ENCODE data around the gene TBX1.

DNA sequence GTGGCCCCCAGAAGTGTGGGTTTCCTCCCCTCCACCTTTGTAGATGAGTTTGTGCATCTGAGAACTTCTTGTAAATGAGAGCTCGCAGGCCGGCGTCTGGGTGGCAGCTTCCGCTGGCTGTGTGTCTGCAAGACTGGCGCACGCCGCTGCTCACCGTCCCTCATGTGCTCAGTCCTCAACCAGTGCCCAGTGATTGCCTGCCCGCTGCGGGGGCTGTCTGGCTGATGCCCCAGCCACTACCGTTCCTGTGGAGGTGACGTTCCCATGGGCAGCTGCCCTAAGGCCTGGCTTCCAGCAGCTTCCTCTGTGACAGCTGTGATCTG is 8.8 kb downstream of the TBX1 start:
- TF ChIP-seq POLR2A (IDR thresholded peaks at IDR 0.05; ENCODE audit: borderline replicate concordance, extremely low read depth, insufficient read depth, insufficient read length) (no peak), YY1 (IDR thresholded peaks at IDR 0.05; ENCODE audit: extremely low read depth, insufficient replicate concordance, low read depth, low read length) (no peak), CTCF (IDR thresholded peaks at IDR 0.05 in 2 of 3, conservative IDR thresholded peaks at IDR 0.05 in 1 of 3; ENCODE audit: borderline replicate concordance in 1 of 3, insufficient read depth in 1 of 3, low read depth in 2 of 3, low read length in 2 of 3) (no peak), MAX (IDR thresholded peaks at IDR 0.05) (no peak), SIN3A (IDR thresholded peaks at IDR 0.05; ENCODE audit: low read depth) (no peak), EZH2 (IDR thresholded peaks at IDR 0.05) (no peak), CBX3 (IDR thresholded peaks at IDR 0.05; ENCODE audit: low read depth) (no peak)

All from HCT116 (cell line).